Activated naive CD4-positive, alpha-beta T cell treated with anti-CD3 and anti-CD28 coated beads for 36 hours (primary cell): ENCODE results near the gene RTF2. TPM values are rescaled to one million over a fixed set of nuclear protein-coding genes. Genes with fewer than 3 reads are reported as not detected.
"Not testable (repeated sequence)": the region's sequence is repeated elsewhere in the genome, so short reads cannot be mapped to it uniquely, and the experiment has no call there.

ENCODE experiments used
- CTCF ChIA-PET: fragments of 350-600 bp; sonication (Branson Sonifier 250); formaldehyde crosslinking; loops from one replicate; lab custom pipeline; 2021; ENCODE audit warnings: antibody characterized with exemption; lab: Charles Lee
- DNase-seq: peaks from one replicate; pipeline ENCODE4 v3.0.0-alpha.2; 2020
- H3K27ac Mint-ChIP-seq: one replicate; pipeline ENCODE4 v1.8.0; 2021; ENCODE audit warnings: mild to moderate bottlenecking, mixed read lengths
- H3K27me3 Mint-ChIP-seq: one replicate; pipeline ENCODE4 v1.8.0; 2021; ENCODE audit warnings: low read depth, mixed read lengths
- H3K36me3 Mint-ChIP-seq: one replicate; pipeline ENCODE4 v1.8.0; 2021; ENCODE audit warnings: low read depth, mixed read lengths
- H3K4me1 Mint-ChIP-seq: one replicate; pipeline ENCODE4 v1.8.0; 2021; ENCODE audit warnings: low read depth, mixed read lengths
- H3K4me3 Mint-ChIP-seq: one replicate; pipeline ENCODE4 v1.8.0; 2021; ENCODE audit warnings: mild to moderate bottlenecking, moderate library complexity, mixed read lengths
- H3K9me3 Mint-ChIP-seq: one replicate; pipeline ENCODE4 v1.8.0; 2021; ENCODE audit warnings: mixed read lengths
- intact Hi-C: fragments of 100-400 bp; cut with micrococcal nuclease; formaldehyde crosslinking; loops from one replicate; pipeline ENCODE4 v1.15.1; 2023
- total RNA-seq, 2 experiments: library from RNA; stranded (reverse); gene quantifications; one replicate each; pipeline ENCODE4 v1.2.3, GENCODE V29; 2021

The RTF2 gene
- total RNA-seq, 2 experiments from 2014 or later: 76.8 to 82.9 TPM

DNA sequence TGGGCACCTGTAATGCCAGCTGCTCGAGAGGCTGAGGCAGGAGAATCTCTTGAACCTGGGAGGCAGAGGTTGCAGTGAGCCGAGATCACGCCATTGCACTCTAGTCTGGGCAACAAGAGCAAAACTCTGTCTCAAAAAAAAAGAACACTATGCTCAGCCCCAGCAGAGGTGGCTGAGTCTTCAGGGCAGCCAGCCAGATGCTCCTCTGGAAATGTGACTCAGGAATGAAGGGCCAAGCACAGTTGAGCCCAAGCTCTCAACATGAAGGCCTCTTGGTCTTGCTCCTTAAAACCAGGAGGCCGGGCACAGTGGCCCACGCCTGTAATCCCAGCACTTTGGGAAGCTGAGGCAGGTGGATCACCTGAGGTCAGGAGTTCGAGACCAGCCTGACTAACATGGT lies 96.1 kb downstream of the RTF2 start:
- H3K27me3 Mint-ChIP-seq, CTCF ChIA-PET, H3K36me3 Mint-ChIP-seq, H3K27ac Mint-ChIP-seq, H3K4me1 Mint-ChIP-seq, H3K4me3 Mint-ChIP-seq, intact Hi-C loops, DNase-seq, H3K9me3 Mint-ChIP-seq: not testable (repeated sequence)

DNA sequence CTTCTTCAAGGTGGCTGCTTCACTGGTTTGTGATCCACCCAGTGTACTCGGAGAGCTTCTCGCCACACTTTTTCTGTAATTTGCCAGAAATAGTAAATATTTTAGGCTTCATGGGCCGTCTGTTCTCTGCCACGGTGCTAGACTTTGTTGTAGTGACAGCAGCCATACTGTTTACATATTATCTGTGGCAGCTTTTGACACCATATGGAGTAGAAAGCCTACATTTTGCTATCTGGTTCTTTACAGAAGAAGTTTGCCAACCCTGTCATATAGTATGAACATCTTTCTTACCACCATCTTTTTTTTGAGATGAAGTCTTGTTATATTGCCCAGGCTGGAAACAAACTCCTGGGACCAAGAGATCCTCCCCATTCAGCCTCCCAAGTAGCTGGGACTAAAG lies 97.1 kb downstream of the RTF2 start:
- intact Hi-C loops: no loop called here
- no peaks in the 10 kb centered on the region for H3K36me3 Mint-ChIP-seq
- no peaks in the 10 kb centered on the region for H3K9me3 Mint-ChIP-seq
- no peaks in the 10 kb centered on the region for H3K4me1 Mint-ChIP-seq
- CTCF ChIA-PET: interaction anchor here (1.2 kb wide), 1 partner anchor 15 kb away, joined by 4 read pairs; no protein-coding TSS in a partner anchor
- H3K27ac Mint-ChIP-seq: no peak overlapping the region
- DNase-seq: no peak
- no peak overlapping the region for H3K4me3 Mint-ChIP-seq
- no peaks in the 10 kb centered on the region for H3K27me3 Mint-ChIP-seq

DNA sequence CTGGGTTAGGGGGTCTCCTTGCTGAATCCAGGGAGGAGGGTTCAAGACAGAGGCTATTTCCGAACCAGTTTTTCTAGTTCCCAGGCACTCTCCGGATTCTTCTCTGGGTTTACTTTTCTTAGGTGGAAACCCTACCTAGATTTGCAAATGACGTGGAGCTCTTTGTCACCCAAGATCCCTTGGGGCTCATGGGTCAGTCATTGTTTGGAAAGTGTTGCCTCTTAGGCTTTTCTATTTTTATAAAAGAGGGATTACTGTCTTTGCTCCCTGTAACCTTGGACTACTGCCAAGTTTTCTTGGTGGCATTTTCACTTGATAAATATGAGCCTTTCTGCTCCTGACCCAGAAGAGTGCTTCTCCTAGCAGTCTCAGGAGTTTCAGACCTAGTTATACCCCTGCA lies 98.2 kb downstream of the RTF2 start:
- intact Hi-C loops: no loop called here
- no peak for DNase-seq
- H3K27me3 Mint-ChIP-seq: peaks cover 1% of the 10 kb centered on the region
- H3K27ac Mint-ChIP-seq: no peak overlapping the region
- H3K4me3 Mint-ChIP-seq: no peak overlapping the region
- no peaks in the 10 kb centered on the region for H3K9me3 Mint-ChIP-seq
- H3K36me3 Mint-ChIP-seq: no peaks in the 10 kb centered on the region
- CTCF ChIA-PET: interaction anchor here (0.5 to 1.2 kb wide), 3 partner anchors 16 to 318 kb away, joined by 3 to 4 read pairs (median 3); partner anchors contain the start of gene MC3R
- no peaks in the 10 kb centered on the region for H3K4me1 Mint-ChIP-seq

Other genes with a start within 250 kb of the RTF2 start
- gene MC3R, start 219.9 kb upstream of the RTF2 start, total RNA-seq: not detected
- gene FAM210B, start 109.7 kb upstream of the RTF2 start, total RNA-seq: 1 to 10 TPM; 7.5 to 8.2 TPM
- 100 to 1,000 TPM; 115 to 121 TPM for gene AURKA, start 76.4 kb upstream of the RTF2 start, total RNA-seq
- gene CSTF1, start 76.0 kb upstream of the RTF2 start, total RNA-seq: 10 to 100 TPM; 68.0 to 70.7 TPM
- gene CASS4, start 56.4 kb upstream of the RTF2 start, total RNA-seq: 1 to 10 TPM; 5.1 to 5.2 TPM
- gene FAM209A, start 56.1 kb downstream of the RTF2 start, total RNA-seq: under 1 TPM in 1 of 2 experiments, not detected in 1; 0.31 TPM
- under 1 TPM; 0.64 to 0.95 TPM for gene FAM209B, start 64.6 kb downstream of the RTF2 start, total RNA-seq
- not detected for gene TFAP2C, start 160.7 kb downstream of the RTF2 start, total RNA-seq